ENCODE measurements around the gene ATP5PF. TPM values are rescaled to one million over a fixed set of nuclear protein-coding genes. Genes with fewer than 3 reads are reported as not detected.

The ATP5PF gene
- 63.0 and 80.2 TPM in 2 replicates for total RNA-seq

GRCh38 chr21:25734904-25735645 is at the start of gene ATP5PF, which contains the start of gene GABPA:
Gene ATP5PF (minus strand): TSS chr21:25734904. CDS start chr21:25729794, 5,110 bp downstream.
Gene GABPA (plus strand): TSS chr21:25734972. CDS start chr21:25741599, 6,627 bp downstream.

Other genes starting within 250 kb of the ATP5PF start
- 50.7 and 57.4 TPM in 2 replicates for gene MRPL39, start 127.4 kb downstream of the ATP5PF start, total RNA-seq
- 1.9 and 2.4 TPM in 2 replicates for gene JAM2, start 95.6 kb downstream of the ATP5PF start, total RNA-seq
- 40.3 and 41.2 TPM in 2 replicates for gene GABPA, start 68 bp upstream of the ATP5PF start, total RNA-seq